A549 (cell line): ENCODE results near the gene STX8. TPM values are rescaled to one million over a fixed set of nuclear protein-coding genes. Genes with fewer than 3 reads are reported as not detected.

Experiments used
- ATAC-seq, 2 experiments: fragments of 200-7000 bp in 1 of 2; fragments of >200 bp in 1 of 2; cut with Nextera tagmentation in 1 of 2; cut with Tn5 transposase in 1 of 2; 3 replicates each; pipeline versions ENCODE4 v1.8.0 to v1.9.1; 2018 to 2020; ENCODE audit warnings: mild to moderate bottlenecking in 1 of 2, moderate library complexity in 1 of 2
- CTCF ChIA-PET: fragments of 300-600 bp; sonication (Branson Sonifier 250); formaldehyde crosslinking; extraction: SDS; loops from one replicate; lab custom pipeline; 2021; ENCODE audit warnings: antibody characterized with exemption, inconsistent platforms; lab: Yijun Ruan, JAX
- POLR2A ChIA-PET: fragments of 350-600 bp; formaldehyde crosslinking; extraction: SDS; loops from one replicate; lab custom pipeline; 2021; ENCODE audit warnings: antibody characterized with exemption, inconsistent platforms; lab: Yijun Ruan, JAX
- DNase-seq, 2 experiments: peaks; one replicate each; pipeline versions ENCODE4 v3.0.0 to v3.0.0-alpha.2; 2011 to 2016; ENCODE audit warnings: low read depth in 1 of 2, low spot score in 1 of 2
- FAIRE-seq: peaks from 2 replicates; lab custom pipeline; 2011; peaks lifted over from hg19 to GRCh38; lab: Jason Lieb, UNC
- H3K27ac ChIP-seq, 2 experiments: fragments of >200 bp; sonication (Bioruptor Twin); formaldehyde crosslinking; 3 replicates each; pipeline ENCODE4 v1.5.1; 2016 to 2017
- H3K4me1 ChIP-seq: fragments of >200 bp; sonication (Bioruptor Twin); formaldehyde crosslinking; 3 replicates; pipeline ENCODE4 v1.6.1; 2016
- H3K4me2 ChIP-seq: fragments of >200 bp; sonication (Bioruptor Twin); formaldehyde crosslinking; 3 replicates; pipeline ENCODE4 v1.6.1; 2016
- H3K4me3 ChIP-seq: fragments of >200 bp; sonication (Bioruptor Twin); formaldehyde crosslinking; 3 replicates; pipeline ENCODE4 v1.5.1; 2016
- H3K9me3 ChIP-seq: fragments of >200 bp; sonication (Bioruptor Twin); formaldehyde crosslinking; 3 replicates; pipeline ENCODE4 v1.6.1; 2016
- BCL3 ChIP-seq: fragments of >200 bp; sonication (Bioruptor Twin); formaldehyde crosslinking; IDR thresholded peaks from 3 replicates; pipeline ENCODE4 v1.6.1; 2016
- BHLHE40 ChIP-seq: IDR thresholded peaks from 2 replicates; pipeline ENCODE4 v1.6.1; 2012; ENCODE audit warnings: low read depth, low read length, inconsistent platforms
- E2F6 ChIP-seq: IDR thresholded peaks from 2 replicates; pipeline ENCODE4 v1.6.1; 2012; ENCODE audit warnings: low read depth, borderline replicate concordance
- ELK1 ChIP-seq: fragments of 150-350 bp; IDR thresholded peaks from 2 replicates; pipeline ENCODE4 v1.6.1; 2014; ENCODE audit warnings: low read depth, mild to moderate bottlenecking, low read length
- EP300 ChIP-seq, 2 experiments: fragments of >200 bp; sonication (Bioruptor Twin); formaldehyde crosslinking; IDR thresholded peaks; 2 replicates in 1 of 2; 3 replicates in 1 of 2; pipeline ENCODE4 v1.6.1; 2016 to 2017
- HDAC2 ChIP-seq: fragments of 200-600 bp; sonication (generic); IDR thresholded peaks from 2 replicates; pipeline ENCODE4 v1.6.1; 2016
- HOXB5 ChIP-seq: fragments of 250-450 bp; sonication (Bioruptor Pico); IDR thresholded peaks from 2 replicates; pipeline ENCODE4 v1.5.0; 2020; ENCODE audit warnings: mild to moderate bottlenecking, moderate library complexity
- JUN ChIP-seq, 2 experiments: fragments of >200 bp; sonication (Bioruptor Twin); formaldehyde crosslinking; IDR thresholded peaks; 2 replicates in 1 of 2; 3 replicates in 1 of 2; pipeline ENCODE4 v1.6.1; 2016 to 2017
- KDM5A ChIP-seq: fragments of 200-600 bp; sonication (generic); IDR thresholded peaks from 2 replicates; pipeline ENCODE4 v1.6.1; 2016; ENCODE audit warnings: antibody characterized with exemption, mild to moderate bottlenecking
- MAX ChIP-seq: IDR thresholded peaks from 2 replicates; pipeline ENCODE4 v1.6.1; 2012
- NFE2L2 ChIP-seq: fragments of 150-350 bp; conservative IDR thresholded peaks from 2 replicates; pipeline ENCODE4 v1.6.1; 2014; ENCODE audit warnings: low read length
- NR3C1 ChIP-seq: fragments of >200 bp; sonication (Bioruptor Twin); formaldehyde crosslinking; IDR thresholded peaks from 3 replicates; pipeline ENCODE4 v1.6.1; 2017
- REST ChIP-seq: fragments of 200-600 bp; sonication (generic); IDR thresholded peaks from 2 replicates; pipeline ENCODE4 v1.6.1; 2016; ENCODE audit warnings: antibody characterized with exemption, mild to moderate bottlenecking, moderate library complexity
- TP53 ChIP-seq: fragments of 250-450 bp; sonication (Bioruptor Pico); IDR thresholded peaks from 2 replicates; pipeline ENCODE4 v1.5.0; 2021; ENCODE audit warnings: mild to moderate bottlenecking, moderate library complexity
- ZFP36 ChIP-seq: fragments of 450-650 bp; IDR thresholded peaks from 2 replicates; pipeline ENCODE4 v1.6.1; 2014; ENCODE audit warnings: borderline replicate concordance; ENCODE audit not compliant: partially characterized antibody
- WGBS: methylation state at CpG from one replicate; pipeline ENCODE4 v1.1.6; 2017; ENCODE audit errors: missing lambda C conversion rate; 5-methylcytosine and 5-hydroxymethylcytosine counted together
- polyA plus RNA-seq, 4 experiments: library from polyadenylated mRNA; depleted of rRNA in 3 of 4; stranded (reverse); fragments of >200 nt; fragmentation: RNase III in 1 of 4; extraction: RNeasy Plus Mini Kit Qiagen cat#74134 plus additional on column Dnase treatment in 1 of 4; gene quantifications; 2 replicates in 3 of 4; 3 replicates in 1 of 4; pipeline ENCODE4 v1.2.3, GENCODE V29; 2011 to 2017

STX8 gene
- polyA plus RNA-seq, 2 of the 4 experiments (the other 2 are of a cell fraction): 93.6 to 168 TPM

- ATAC-seq: no peak
- 90% methylated on average over 4 of the region's 4 CpGs for WGBS
Measured at GRCh38 chr17:9541718-9542117, 33.9 kb downstream of the STX8 start.

GRCh38 chr17:9538626-9539025 is 37.0 kb downstream of the STX8 start:
- no peak overlapping the region for H3K4me2 ChIP-seq
- WGBS: 73% methylated on average over 4 of the region's 4 CpGs
- H3K4me1 ChIP-seq: no peaks in the 10 kb centered on the region
- ATAC-seq: no peak
- POLR2A ChIA-PET: no interaction called here
- TF ChIP-seq MAX (no peak), BHLHE40 (no peak), ELK1 (no peak), REST (no peak)
- CTCF ChIA-PET: interaction anchor here (0.6 to 1.1 kb wide), 3 partner anchors 10 to 233 kb away, joined by 3 to 4 read pairs (median 3); no protein-coding TSS in a partner anchor
- no peak for FAIRE-seq
- H3K4me3 ChIP-seq: no peak overlapping the region
- H3K9me3 ChIP-seq: no peaks in the 10 kb centered on the region
- no peak overlapping the region for H3K27ac ChIP-seq
- no peak for DNase-seq

More at GRCh38 chr17:9541718-9542117, 33.9 kb downstream of the STX8 start:
- H3K4me1 ChIP-seq: no peaks in the 10 kb centered on the region
- ChIA-PET CTCF (interaction anchor here (0.6 to 2.5 kb wide), 7 partner anchors 9 to 1117 kb away, joined by 3 to 18 read pairs (median 3); no protein-coding TSS in a partner anchor), POLR2A (no interaction called here)
- no peaks in the 10 kb centered on the region for H3K9me3 ChIP-seq
- H3K4me2 ChIP-seq: no peak overlapping the region
- TF ChIP-seq E2F6: no peak
- FAIRE-seq (no peak), DNase-seq (no peak)
- H3K27ac ChIP-seq: no peak overlapping the region
- no peak overlapping the region for H3K4me3 ChIP-seq

- Histone ChIP-seq H3K27ac (no peak overlapping the region), H3K4me3 (no peak overlapping the region), H3K4me2 (no peak overlapping the region), H3K4me1 (no peaks in the 10 kb centered on the region), H3K9me3 (no peaks in the 10 kb centered on the region)
- no peak for TF ChIP-seq HOXB5 (CRISPR knock-in tag)
- TF ChIP-seq NR3C1: no peak
- no peak for TF ChIP-seq NFE2L2
- no peak for TF ChIP-seq HDAC2
- no peak for TF ChIP-seq BCL3
- TF ChIP-seq EP300 (IDR thresholded peaks at IDR 0.05): no peak
- no peak for TF ChIP-seq JUN (IDR thresholded peaks at IDR 0.05)
- no peak for TF ChIP-seq ZFP36
- TF ChIP-seq KDM5A: no peak
- no peak for TF ChIP-seq TP53 (CRISPR knock-in tag)
- POLR2A ChIA-PET: no interaction called here
- CTCF ChIA-PET: interaction anchor here (0.8 to 1.2 kb wide), 5 partner anchors 8 to 649 kb away, joined by 3 to 5 read pairs (median 3); no protein-coding TSS in a partner anchor
- FAIRE-seq (peak; percentile 78), ATAC-seq (no peak), DNase-seq (no peak)
- 92% methylated on average over 12 of the region's 12 CpGs for WGBS
Measured at GRCh38 chr17:9537177-9537776, 38.3 kb downstream of the STX8 start.
